Breast epithelium (tissue), 3 donors: Measurements from ENCODE around the gene SEMA4F.

Experiments
- POLR2A ChIP-seq: fragments of 450-650 bp; IDR thresholded peaks from one replicate; pipeline ENCODE4 v1.6.1; 2016; ENCODE audit warnings: antibody characterized with exemption, mild to moderate bottlenecking, moderate library complexity
- POLR2AphosphoS5 ChIP-seq, 3 donors: sonication (generic); formaldehyde crosslinking; IDR thresholded peaks; one replicate each; pipeline ENCODE4 v1.6.1; 2017; ENCODE audit warnings: antibody characterized with exemption in 3 of 3
- TF ChIP-seq, protein P1 (sequence below), 3 donors: fragments of 450-650 bp; IDR thresholded peaks; one replicate each; pipeline ENCODE4 v1.5.1; 2016 to 2017; ENCODE audit warnings: antibody characterized with exemption in 3 of 3, mild to moderate bottlenecking in 3 of 3, moderate library complexity in 3 of 3

DNA sequence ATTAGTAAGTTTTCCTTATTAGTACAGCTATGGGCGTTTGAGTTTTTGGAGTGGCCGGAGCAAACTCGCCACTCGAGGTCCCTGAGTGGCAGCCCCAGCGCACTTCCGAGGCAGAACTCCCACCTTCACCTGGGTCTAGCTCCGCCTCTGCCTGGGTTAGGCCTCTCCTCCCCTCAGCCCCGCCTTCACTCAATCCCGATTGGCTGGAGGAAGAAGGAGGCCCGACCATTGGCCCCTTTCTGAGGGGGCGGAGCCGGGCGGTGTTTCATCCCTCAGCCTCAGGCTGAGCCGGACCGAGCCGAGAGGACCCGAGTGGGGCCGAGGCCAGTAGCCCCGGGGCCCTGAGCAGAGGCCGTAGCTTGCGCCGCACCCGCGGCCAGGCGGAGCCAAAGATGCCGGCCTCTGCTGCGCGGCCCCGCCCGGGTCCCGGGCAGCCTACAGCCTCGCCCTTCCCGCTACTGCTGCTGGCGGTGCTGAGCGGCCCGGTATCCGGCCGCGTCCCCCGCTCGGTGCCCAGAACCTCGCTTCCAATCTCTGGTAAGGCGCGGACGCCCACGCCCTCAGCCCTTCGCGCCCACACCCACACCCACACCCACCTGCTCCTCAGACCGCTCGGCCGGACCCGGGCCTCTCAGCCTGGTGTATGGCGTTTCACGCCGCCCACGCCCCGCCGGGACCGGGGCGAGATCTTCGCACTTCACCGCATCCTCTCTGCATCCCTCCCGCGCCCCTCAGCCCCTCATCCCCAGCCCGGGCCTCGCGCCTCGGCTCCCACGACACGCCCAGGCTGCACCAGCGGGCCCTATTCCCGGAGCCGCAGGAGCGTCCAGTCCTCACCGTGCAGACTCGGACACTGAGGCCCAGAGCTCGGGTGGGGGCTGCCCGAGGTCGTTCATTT lies at the start of gene SEMA4F:
- TF ChIP-seq, protein P1, sequence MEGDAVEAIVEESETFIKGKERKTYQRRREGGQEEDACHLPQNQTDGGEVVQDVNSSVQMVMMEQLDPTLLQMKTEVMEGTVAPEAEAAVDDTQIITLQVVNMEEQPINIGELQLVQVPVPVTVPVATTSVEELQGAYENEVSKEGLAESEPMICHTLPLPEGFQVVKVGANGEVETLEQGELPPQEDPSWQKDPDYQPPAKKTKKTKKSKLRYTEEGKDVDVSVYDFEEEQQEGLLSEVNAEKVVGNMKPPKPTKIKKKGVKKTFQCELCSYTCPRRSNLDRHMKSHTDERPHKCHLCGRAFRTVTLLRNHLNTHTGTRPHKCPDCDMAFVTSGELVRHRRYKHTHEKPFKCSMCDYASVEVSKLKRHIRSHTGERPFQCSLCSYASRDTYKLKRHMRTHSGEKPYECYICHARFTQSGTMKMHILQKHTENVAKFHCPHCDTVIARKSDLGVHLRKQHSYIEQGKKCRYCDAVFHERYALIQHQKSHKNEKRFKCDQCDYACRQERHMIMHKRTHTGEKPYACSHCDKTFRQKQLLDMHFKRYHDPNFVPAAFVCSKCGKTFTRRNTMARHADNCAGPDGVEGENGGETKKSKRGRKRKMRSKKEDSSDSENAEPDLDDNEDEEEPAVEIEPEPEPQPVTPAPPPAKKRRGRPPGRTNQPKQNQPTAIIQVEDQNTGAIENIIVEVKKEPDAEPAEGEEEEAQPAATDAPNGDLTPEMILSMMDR (IDR thresholded peaks at IDR 0.05): no peak
- TF ChIP-seq POLR2A: no peak
- TF ChIP-seq POLR2AphosphoS5 (IDR thresholded peaks at IDR 0.05): no peak
